AG04449 (cell line): ENCODE results near the gene KRT36.

Experiments used
- CTCF ChIA-PET: fragments of 350-600 bp; formaldehyde crosslinking; extraction: SDS; loops from one replicate; lab custom pipeline; 2021; ENCODE audit warnings: antibody characterized with exemption; lab: Yijun Ruan, JAX
- POLR2A ChIA-PET: fragments of 400-600, 350-600 bp; formaldehyde crosslinking; extraction: SDS; loops from one replicate; lab custom pipeline; 2020; ENCODE audit warnings: antibody characterized with exemption, inconsistent platforms; lab: Yijun Ruan, JAX
- DNase-seq: peaks from one replicate; pipeline ENCODE4 v3.0.0-alpha.2; 2010; ENCODE audit warnings: low read depth, low spot score
- H3K4me3 ChIP-seq: 2 replicates; pipeline ENCODE4 v1.5.1; 2011; ENCODE audit warnings: low read depth, mild to moderate bottlenecking, control low read depth, low read length
- CTCF ChIP-seq: IDR thresholded peaks from one replicate; pipeline ENCODE4 v1.5.1; 2011; ENCODE audit warnings: mild to moderate bottlenecking, moderate library complexity, low read length, control low read depth, inconsistent platforms; ENCODE audit not compliant: insufficient read depth; ENCODE audit errors: missing control alignments

KRT36 gene

GRCh38 chr17:41453066-41453465 is 36.6 kb downstream of the KRT36 start:
- POLR2A ChIA-PET, result no interaction called here
- H3K4me3 ChIP-seq, result no peak overlapping the region
- no peak for TF ChIP-seq CTCF
- no peak for DNase-seq
- CTCF ChIA-PET, result interaction anchor here (1.2 kb wide), 1 partner anchor 123 kb away, joined by 3 read pairs; no protein-coding TSS in a partner anchor

- CTCF ChIA-PET, result interaction anchor here (0.6 to 1.3 kb wide), 6 partner anchors 43 to 198 kb away, joined by 3 to 7 read pairs (median 3); no protein-coding TSS in a partner anchor
- H3K4me3 ChIP-seq, result no peak overlapping the region
- POLR2A ChIA-PET, result no interaction called here
- DNase-seq, result no peak
- TF ChIP-seq CTCF, result no peak
Observed at GRCh38 chr17:41452281-41452680, 37.4 kb downstream of the KRT36 start.

GRCh38 chr17:41451154-41451728 is 38.5 kb downstream of the KRT36 start:
- POLR2A ChIA-PET, result interaction anchor here (0.6 kb wide), 1 partner anchor 58 kb away, joined by 3 read pairs; no protein-coding TSS in a partner anchor
- DNase-seq, result peak; percentile 49
- CTCF ChIA-PET, result interaction anchor here (1.0 to 1.4 kb wide), 5 partner anchors 9 to 212 kb away, joined by 3 to 7 read pairs (median 4); no protein-coding TSS in a partner anchor
- TF ChIP-seq CTCF, result no peak
- H3K4me3 ChIP-seq, result no peak overlapping the region

GRCh38 chr17:41449008-41449407 is 40.7 kb downstream of the KRT36 start:
- CTCF ChIA-PET, result interaction anchor here (1.1 to 2.9 kb wide), 4 partner anchors 11 to 199 kb away, joined by 4 to 8 read pairs (median 6); no protein-coding TSS in a partner anchor
- no peak for DNase-seq

GRCh38 chr17:41448506-41448905 is 41.2 kb downstream of the KRT36 start:
- POLR2A ChIA-PET, result no interaction called here
- no peak for TF ChIP-seq CTCF

More at GRCh38 chr17:41449008-41449407, 40.7 kb downstream of the KRT36 start:
- TF ChIP-seq CTCF, result no peak
- H3K4me3 ChIP-seq, result no peak overlapping the region
- POLR2A ChIA-PET, result no interaction called here

GRCh38 chr17:41446806-41447205 is 42.9 kb downstream of the KRT36 start:
- POLR2A ChIA-PET, result interaction anchor here (0.6 kb wide), 1 partner anchor 232 kb away, joined by 3 read pairs; no protein-coding TSS in a partner anchor
- H3K4me3 ChIP-seq, result no peak overlapping the region
- no peak for TF ChIP-seq CTCF
- peak; percentile 44 for DNase-seq
- CTCF ChIA-PET, result interaction anchor here (0.7 to 2.9 kb wide), 4 partner anchors 14 to 216 kb away, joined by 3 to 8 read pairs (median 4); no protein-coding TSS in a partner anchor

More at GRCh38 chr17:41448506-41448905, 41.2 kb downstream of the KRT36 start:
- DNase-seq, result no peak
- CTCF ChIA-PET, result interaction anchor here (1.1 to 2.9 kb wide), 5 partner anchors 12 to 200 kb away, joined by 4 to 8 read pairs (median 6); no protein-coding TSS in a partner anchor
- H3K4me3 ChIP-seq, result no peak overlapping the region
